HCT116 (cell line): ENCODE measurements around the gene EMILIN2. TPM values are rescaled to one million over a fixed set of nuclear protein-coding genes. Genes with fewer than 3 reads are reported as not detected.

Source experiments
- total RNA-seq: library from RNA; stranded (reverse); gene quantifications from one replicate; pipeline ENCODE4 v1.2.1, GENCODE V29; 2021; ENCODE audit not compliant: unreplicated experiment

Gene EMILIN2
- total RNA-seq, 1 experiment from 2014 or later, result 23.4 TPM

Other genes starting within 250 kb of the EMILIN2 start
- 48.6 TPM for gene SMCHD1, start 191.3 kb upstream of the EMILIN2 start, total RNA-seq
- gene LPIN2, start 166.1 kb downstream of the EMILIN2 start, total RNA-seq, result 10.7 TPM